Lower leg skin (tissue), 3 donors: ENCODE measurements around the gene SLC2A4.

Source experiments
- POLR2A ChIP-seq, 2 donors: fragments of 450-650 bp; IDR thresholded peaks; one replicate each; pipeline ENCODE4 v1.6.1; 2016 to 2017; ENCODE audit warnings: antibody characterized with exemption in 2 of 2, mild to moderate bottlenecking in 1 of 2, moderate library complexity in 1 of 2
- TF ChIP-seq, protein P1 (sequence below), 3 donors: fragments of 450-650 bp; IDR thresholded peaks; one replicate each; pipeline ENCODE4 v1.5.1; 2016; ENCODE audit warnings: antibody characterized with exemption in 3 of 3, mild to moderate bottlenecking in 3 of 3, moderate library complexity in 2 of 3

DNA sequence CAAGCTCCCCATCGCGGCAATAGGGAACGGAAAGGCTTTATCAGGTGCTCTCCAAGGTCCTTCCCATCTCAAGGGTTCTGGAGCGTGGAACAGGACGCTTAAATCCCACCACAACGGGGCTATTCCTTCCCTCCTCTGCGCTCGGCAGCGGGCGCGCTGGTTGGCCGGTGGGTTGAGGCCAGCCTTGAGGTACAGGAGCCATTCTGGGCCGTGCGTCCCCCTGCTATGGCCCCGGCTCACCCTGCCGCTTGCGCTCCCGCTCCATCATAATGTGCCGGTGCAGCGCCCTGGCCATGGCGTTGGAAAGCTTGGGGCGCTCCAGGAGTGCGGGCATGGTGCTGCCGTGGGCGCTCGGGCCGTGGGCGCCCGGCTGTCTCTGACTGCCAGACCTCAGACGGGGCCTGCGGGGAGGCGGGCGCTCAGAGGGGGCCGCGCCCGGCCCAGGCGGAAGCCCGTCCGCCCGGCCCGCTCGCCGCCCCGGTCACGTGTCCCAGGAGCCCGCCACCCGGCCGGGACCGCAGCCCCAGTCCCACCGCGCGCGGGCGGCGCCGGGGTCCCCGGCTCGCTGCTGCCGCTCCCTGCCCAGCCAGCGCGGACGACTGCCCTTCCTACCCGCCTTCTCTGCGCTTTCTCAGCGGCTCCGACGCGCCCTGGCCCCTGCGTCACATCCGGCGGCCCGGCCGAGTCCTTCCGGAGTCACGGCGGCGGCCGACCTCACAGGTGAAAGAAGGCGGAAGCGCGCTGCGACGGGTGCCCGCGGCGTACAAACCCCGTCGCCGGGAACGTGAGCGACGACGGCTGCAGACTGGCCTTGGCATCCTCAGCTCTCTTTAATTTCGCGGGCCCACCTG is 33.4 kb downstream of the SLC2A4 start, which contains the start of gene GPS2:
- no peak for TF ChIP-seq POLR2A (IDR thresholded peaks at IDR 0.05)
- TF ChIP-seq, protein P1, sequence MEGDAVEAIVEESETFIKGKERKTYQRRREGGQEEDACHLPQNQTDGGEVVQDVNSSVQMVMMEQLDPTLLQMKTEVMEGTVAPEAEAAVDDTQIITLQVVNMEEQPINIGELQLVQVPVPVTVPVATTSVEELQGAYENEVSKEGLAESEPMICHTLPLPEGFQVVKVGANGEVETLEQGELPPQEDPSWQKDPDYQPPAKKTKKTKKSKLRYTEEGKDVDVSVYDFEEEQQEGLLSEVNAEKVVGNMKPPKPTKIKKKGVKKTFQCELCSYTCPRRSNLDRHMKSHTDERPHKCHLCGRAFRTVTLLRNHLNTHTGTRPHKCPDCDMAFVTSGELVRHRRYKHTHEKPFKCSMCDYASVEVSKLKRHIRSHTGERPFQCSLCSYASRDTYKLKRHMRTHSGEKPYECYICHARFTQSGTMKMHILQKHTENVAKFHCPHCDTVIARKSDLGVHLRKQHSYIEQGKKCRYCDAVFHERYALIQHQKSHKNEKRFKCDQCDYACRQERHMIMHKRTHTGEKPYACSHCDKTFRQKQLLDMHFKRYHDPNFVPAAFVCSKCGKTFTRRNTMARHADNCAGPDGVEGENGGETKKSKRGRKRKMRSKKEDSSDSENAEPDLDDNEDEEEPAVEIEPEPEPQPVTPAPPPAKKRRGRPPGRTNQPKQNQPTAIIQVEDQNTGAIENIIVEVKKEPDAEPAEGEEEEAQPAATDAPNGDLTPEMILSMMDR (IDR thresholded peaks at IDR 0.05): no peak
